Measurements from ENCODE around the gene ZNF593.

The ZNF593 gene

GRCh38 chr1:26164036-26164860 lies 5.5 kb upstream of the ZNF593 start:
- no peak for TF ChIP-seq EGR1 (IDR thresholded peaks at IDR 0.05)
- TF ChIP-seq TEAD4 (IDR thresholded peaks at IDR 0.05) = no peak
- no peak for TF ChIP-seq TAF1 (IDR thresholded peaks at IDR 0.05; ENCODE audit: low read depth)
- TF ChIP-seq, protein P1, sequence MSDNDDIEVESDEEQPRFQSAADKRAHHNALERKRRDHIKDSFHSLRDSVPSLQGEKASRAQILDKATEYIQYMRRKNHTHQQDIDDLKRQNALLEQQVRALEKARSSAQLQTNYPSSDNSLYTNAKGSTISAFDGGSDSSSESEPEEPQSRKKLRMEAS (IDR thresholded peaks at IDR 0.05) = no peak
- TF ChIP-seq YY1 (IDR thresholded peaks at IDR 0.05; ENCODE audit: low read depth) = 0 out of 2 replicates have a peak, but pooled peaks have one; percentile 52
- TF ChIP-seq REST (IDR thresholded peaks at IDR 0.05; ENCODE audit: low read depth) = no peak
- TF ChIP-seq CREB1 (IDR thresholded peaks at IDR 0.05; ENCODE audit: low read depth) = no peak
- TF ChIP-seq RAD21 (IDR thresholded peaks at IDR 0.05; ENCODE audit: low read depth) = 0 out of 2 replicates have a peak, but pooled peaks have one; percentile 8
- no peak; the same call in 1 of the 2 replicates for TF ChIP-seq EP300 (IDR thresholded peaks at IDR 0.05; ENCODE audit: borderline replicate concordance)
- TF ChIP-seq USF1 (IDR thresholded peaks at IDR 0.05) = peak; percentile 79

DNA sequence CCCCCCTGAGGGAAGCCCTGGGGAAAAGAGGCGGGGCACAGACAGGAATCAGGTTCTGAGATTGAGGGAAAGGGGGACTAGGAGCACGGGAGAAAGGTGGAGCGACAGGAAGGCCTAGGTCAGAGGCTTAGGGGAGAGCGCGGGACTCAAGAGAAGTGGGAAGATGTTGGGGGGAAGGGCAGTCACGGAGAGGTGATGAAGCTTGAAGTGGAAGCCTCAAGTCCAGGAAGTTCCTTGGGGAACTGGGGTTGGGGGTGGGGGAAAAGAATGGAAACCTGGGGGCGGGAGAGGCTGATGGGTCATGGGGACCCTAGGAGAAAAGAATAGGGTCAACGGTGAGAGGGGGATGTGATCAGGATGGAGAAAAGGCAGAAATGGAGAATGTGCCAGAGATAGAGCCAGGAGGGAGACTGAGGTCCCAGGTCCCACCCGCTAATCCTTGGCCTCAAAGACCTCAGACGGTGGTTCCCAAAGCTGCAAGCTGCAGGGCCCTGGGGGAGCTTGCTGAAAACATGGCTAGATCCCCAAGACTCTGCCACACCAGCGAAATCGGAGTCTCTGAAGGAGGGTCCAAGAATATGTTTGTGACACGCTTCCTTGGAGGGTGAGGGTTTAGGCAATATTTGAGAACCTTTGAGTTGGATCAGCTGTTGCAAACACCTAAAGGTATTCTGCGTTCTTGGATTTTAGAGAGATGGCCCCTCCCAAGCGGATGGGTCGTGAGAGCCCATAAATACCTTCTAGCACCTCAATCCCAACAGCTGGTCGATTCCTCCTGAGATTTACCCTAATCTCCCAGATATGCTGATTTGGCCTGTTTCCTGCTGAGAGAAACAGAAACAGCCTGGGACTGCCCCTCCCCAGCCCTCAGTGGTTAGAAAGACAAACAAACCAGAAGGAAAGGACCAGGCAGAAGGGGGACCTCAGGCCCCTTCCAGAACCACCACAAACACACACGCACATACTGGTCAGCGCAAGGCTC lies 4.6 kb upstream of the ZNF593 start:
- TF ChIP-seq EGR1 (IDR thresholded peaks at IDR 0.05) (no peak), TAF1 (IDR thresholded peaks at IDR 0.05; ENCODE audit: low read depth) (no peak), YY1 (IDR thresholded peaks at IDR 0.05; ENCODE audit: low read depth) (no peak), ZBTB7A (IDR thresholded peaks at IDR 0.05; ENCODE audit: low read depth) (no peak), FOXM1 (IDR thresholded peaks at IDR 0.05; ENCODE audit: borderline replicate concordance, low read depth) (no peak), CREB1 (IDR thresholded peaks at IDR 0.05; ENCODE audit: low read depth) (no peak), EP300 (IDR thresholded peaks at IDR 0.05; ENCODE audit: borderline replicate concordance) (no peak), USF1 (IDR thresholded peaks at IDR 0.05) (no peak), NFIC (IDR thresholded peaks at IDR 0.05) (no peak), TEAD4 (IDR thresholded peaks at IDR 0.05) (no peak), REST (IDR thresholded peaks at IDR 0.05; ENCODE audit: low read depth) (no peak), RAD21 (IDR thresholded peaks at IDR 0.05; ENCODE audit: low read depth) (no peak), TCF12 (IDR thresholded peaks at IDR 0.05; ENCODE audit: low read depth) (no peak)
- TF ChIP-seq, protein P1 (IDR thresholded peaks at IDR 0.05) = no peak

DNA sequence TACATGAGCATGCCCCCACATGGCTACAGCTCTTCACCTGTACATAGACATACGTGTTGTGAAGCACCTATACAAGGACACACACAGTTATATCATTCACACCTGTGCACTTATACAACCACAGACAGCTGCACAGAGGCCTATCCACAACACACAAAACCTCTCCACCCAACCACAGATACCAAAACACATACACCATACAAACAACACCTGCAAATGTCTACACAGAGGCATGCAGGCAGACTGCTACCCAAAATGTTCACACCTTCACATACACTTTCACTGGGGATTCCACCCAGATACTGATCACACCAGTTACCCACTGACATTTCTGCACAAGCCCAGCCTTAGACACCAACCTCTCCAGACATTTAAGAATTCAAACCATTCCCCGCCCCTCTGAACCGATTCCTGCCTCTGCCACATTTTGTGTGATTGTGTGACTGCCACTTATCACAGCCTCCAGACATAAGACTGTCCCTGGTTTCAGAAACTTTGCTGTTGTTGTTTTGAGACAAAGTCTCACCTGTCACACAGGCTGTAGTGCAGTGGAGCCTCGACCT lies 2.9 kb upstream of the ZNF593 start:
- no peak for TF ChIP-seq ZBTB7A (IDR thresholded peaks at IDR 0.05; ENCODE audit: low read depth)
- TF ChIP-seq EGR1 (IDR thresholded peaks at IDR 0.05) = no peak
- no peak for TF ChIP-seq TAF1 (IDR thresholded peaks at IDR 0.05; ENCODE audit: low read depth)
- no peak for TF ChIP-seq TCF12 (IDR thresholded peaks at IDR 0.05; ENCODE audit: low read depth)
- TF ChIP-seq, protein P1 (IDR thresholded peaks at IDR 0.05) = no peak
- no peak for TF ChIP-seq RAD21 (IDR thresholded peaks at IDR 0.05; ENCODE audit: low read depth)
- TF ChIP-seq CEBPB (IDR thresholded peaks at IDR 0.05) = no peak
- TF ChIP-seq EP300 (IDR thresholded peaks at IDR 0.05; ENCODE audit: borderline replicate concordance) = no peak
- TF ChIP-seq CREB1 (IDR thresholded peaks at IDR 0.05; ENCODE audit: low read depth) = no peak
- TF ChIP-seq REST (IDR thresholded peaks at IDR 0.05; ENCODE audit: low read depth) = no peak
